Choroid plexus epithelial cell (primary cell): ENCODE measurements around the gene ZFYVE28.

Experiments used
- DNase-seq: peaks from one replicate; pipeline ENCODE4 v3.0.0-alpha.2; 2010; ENCODE audit warnings: low read depth
- H3K4me3 ChIP-seq: 2 replicates; pipeline ENCODE4 v1.5.1; 2011; ENCODE audit warnings: low read depth, mild to moderate bottlenecking, control low read depth, low read length, moderate library complexity
- TF ChIP-seq, protein P1 (sequence below): conservative IDR thresholded peaks from 2 replicates; pipeline ENCODE4 v1.5.1; 2011; ENCODE audit warnings: low read depth, mild to moderate bottlenecking, control low read depth, inconsistent platforms, low read length, moderate library complexity

The ZFYVE28 gene

GRCh38 chr4:2263926-2264321, 154.5 kb downstream of the ZFYVE28 start:
- DNase-seq: no peak
- TF ChIP-seq, protein P1, sequence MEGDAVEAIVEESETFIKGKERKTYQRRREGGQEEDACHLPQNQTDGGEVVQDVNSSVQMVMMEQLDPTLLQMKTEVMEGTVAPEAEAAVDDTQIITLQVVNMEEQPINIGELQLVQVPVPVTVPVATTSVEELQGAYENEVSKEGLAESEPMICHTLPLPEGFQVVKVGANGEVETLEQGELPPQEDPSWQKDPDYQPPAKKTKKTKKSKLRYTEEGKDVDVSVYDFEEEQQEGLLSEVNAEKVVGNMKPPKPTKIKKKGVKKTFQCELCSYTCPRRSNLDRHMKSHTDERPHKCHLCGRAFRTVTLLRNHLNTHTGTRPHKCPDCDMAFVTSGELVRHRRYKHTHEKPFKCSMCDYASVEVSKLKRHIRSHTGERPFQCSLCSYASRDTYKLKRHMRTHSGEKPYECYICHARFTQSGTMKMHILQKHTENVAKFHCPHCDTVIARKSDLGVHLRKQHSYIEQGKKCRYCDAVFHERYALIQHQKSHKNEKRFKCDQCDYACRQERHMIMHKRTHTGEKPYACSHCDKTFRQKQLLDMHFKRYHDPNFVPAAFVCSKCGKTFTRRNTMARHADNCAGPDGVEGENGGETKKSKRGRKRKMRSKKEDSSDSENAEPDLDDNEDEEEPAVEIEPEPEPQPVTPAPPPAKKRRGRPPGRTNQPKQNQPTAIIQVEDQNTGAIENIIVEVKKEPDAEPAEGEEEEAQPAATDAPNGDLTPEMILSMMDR: no peak
- no peak overlapping the region for H3K4me3 ChIP-seq

- peak overlapping the region; percentile 65 for H3K4me3 ChIP-seq
- DNase-seq: no peak
- TF ChIP-seq, protein P1: no peak
Observed at GRCh38 chr4:2262944-2263250, 155.5 kb downstream of the ZFYVE28 start.

DNA sequence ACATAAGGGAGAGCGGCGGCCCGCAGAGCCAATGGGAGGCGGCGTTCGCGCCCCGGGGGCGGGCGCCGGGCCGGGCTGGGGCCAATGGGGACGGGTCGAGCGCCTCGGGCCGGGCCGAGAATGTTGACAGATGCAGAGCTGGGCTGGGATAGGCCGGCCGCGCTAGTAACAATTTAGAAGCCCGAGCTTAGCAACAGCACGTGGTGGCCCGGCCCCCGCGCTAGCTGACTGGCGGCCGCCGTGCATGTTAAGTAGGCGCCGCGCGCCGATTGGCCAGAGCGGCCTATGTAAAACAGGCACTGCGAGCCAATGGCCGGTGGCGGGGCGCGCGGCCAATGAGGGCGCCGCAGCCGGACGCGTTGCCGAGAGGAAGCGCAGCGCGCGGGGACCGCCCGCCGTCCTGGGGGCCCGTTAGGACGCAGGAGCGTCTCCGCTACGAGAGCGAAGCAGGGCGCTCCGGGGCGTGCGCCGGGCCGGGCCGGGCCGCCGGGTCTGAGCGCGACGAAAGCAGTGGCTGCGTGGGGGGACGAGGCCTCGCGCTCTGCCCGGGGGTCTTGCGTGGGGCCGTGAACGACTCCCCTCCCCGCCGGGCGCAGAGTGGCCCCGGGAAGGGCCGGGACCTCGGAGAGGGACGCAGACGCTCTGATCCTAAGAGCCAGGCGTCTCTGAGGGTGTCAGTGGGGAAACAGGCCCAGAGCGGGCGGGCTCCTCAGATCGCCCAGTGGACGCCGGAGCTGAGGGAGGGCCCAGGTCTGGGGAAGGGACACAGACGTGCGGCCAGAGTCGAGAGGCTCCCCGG, 156.1 kb downstream of the ZFYVE28 start:
- DNase-seq: peak; percentile 100
- TF ChIP-seq, protein P1: no peak
- peak overlapping the region; percentile 91 for H3K4me3 ChIP-seq

- TF ChIP-seq, protein P1: no peak
- DNase-seq: no peak
- H3K4me3 ChIP-seq: peak within 1 kb of the TSS; percentile 91
Observed at GRCh38 chr4:2261853-2262144, 156.6 kb downstream of the ZFYVE28 start, which contains the start of gene MXD4. Gene MXD4, minus strand, starts transcription at chr4:2262109. Its CDS starts 129 bp downstream, at chr4:2261980.

DNA sequence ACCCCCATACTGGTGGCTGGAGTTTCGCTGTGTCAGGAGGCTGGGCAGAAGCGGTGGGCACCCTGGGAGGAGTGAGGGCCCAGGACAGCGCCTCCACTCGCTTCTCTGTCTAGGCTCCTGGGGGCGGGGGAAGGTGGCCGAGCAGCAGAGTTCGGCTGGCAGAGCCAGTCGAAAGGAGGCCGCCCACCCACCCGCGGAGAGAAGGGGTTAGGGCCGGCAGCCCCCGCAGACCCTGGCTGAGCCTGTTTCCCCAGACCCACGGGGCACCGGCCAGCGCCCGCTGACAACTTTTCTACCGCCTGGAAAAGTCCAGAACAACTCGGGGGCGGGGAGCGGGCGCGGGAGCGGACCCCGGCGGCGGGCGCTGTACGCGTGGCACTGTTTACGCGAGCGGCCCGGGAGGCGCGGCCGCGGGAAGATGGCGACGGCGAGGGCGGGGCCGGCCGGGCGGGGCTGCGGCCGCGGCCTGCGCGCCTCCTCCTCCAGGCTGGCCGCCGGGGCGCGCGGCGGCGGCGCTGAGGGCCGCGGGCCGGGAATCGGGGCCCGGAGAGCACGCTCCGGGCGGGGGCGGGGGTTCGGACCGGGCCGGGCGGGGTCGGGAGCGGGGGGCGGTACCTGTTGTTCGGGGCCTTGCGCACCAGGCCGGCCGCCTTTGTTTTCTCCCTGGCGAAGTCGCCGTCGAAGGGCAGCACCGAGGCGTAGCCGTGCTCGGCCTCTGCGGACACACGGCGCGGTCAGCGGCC, 157.2 kb downstream of the ZFYVE28 start:
- peak; percentile 56 for DNase-seq
- peak overlapping the region; percentile 91 for H3K4me3 ChIP-seq
- TF ChIP-seq, protein P1: no peak

DNA sequence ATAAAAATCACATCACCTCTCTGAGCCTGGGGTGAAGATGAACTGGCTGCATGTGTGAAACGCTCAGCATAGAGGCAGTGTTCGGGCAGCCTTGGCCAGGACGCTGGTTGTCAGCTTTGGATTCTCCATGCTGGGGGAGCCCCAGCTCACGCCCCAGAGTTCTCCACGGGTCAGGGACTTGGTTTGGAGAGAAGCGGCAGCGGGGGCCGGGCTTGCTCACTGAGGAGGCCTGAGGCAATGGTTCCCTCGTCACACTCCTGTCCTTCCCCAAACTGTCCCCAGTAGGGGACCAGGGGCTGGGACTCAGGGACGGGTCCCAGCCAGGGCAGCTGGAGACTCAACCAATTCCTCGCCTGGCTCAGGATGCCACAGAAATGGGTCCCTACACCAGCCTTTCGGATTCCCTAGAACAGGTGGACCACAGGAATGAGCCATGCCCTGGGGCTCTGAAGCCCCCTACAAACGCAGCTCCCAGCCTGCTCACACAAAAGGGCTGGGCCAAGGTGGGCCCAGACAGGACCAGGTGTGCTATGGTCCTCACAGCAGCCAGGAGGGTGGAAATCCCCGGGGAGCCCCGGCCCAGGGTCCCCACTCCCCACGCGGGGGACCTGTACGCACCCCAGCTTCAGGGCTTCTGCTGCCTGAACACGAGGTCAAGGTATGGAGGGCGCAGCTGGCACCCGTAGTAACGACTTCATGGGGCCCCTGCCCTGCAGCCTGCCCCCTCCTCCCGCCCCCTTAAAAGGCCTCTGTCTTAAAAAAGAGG, 157.9 kb downstream of the ZFYVE28 start:
- TF ChIP-seq, protein P1: no peak
- DNase-seq: no peak
- peak overlapping the region; percentile 91 for H3K4me3 ChIP-seq
